ENCODE data around the gene CIRBP.

Gene CIRBP

DNA sequence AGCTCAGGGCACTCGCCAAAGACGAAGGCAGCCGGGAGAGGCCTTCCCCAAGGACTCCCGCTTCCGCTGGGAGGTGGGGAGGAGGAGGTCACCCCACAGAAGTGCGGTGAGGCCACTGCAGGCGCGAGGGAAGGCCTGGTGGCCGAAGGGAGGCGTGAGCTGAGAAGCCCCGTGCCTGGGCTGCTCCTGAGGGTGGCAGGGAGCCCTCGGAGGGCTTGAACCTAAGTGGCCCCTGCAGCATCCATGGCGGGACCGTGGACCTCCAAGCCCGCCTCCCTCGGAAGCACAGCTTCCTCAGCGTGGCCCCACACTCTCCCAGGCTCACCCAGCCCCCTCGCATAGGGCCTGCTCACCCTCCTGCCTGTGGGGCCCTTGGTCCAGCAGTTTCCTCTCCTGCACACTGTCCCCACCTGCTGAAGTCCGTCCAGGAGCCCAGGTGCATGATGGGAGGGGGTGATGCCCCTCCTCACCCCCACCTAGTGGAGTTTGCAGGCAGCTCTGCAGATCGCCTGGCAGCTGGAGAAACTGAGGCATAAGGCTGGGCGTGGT, 42.5 kb downstream of the CIRBP start:
- peaks cover 24% of the 10 kb centered on the region for H3K27me3 Mint-ChIP-seq (ENCODE audit: low read depth, poor library complexity)
- H3K9me3 Mint-ChIP-seq = no peaks in the 10 kb centered on the region
- H3K27ac Mint-ChIP-seq = no peak overlapping the region
- H3K4me3 Mint-ChIP-seq = no peak overlapping the region
- TF ChIP-seq CTCF (IDR thresholded peaks at IDR 0.05) = no peak
- no peak for DNase-seq
- H3K36me3 Mint-ChIP-seq (ENCODE audit: low read depth) = no peaks in the 10 kb centered on the region
- H3K4me1 Mint-ChIP-seq = peaks cover 5% of the 10 kb centered on the region

DNA sequence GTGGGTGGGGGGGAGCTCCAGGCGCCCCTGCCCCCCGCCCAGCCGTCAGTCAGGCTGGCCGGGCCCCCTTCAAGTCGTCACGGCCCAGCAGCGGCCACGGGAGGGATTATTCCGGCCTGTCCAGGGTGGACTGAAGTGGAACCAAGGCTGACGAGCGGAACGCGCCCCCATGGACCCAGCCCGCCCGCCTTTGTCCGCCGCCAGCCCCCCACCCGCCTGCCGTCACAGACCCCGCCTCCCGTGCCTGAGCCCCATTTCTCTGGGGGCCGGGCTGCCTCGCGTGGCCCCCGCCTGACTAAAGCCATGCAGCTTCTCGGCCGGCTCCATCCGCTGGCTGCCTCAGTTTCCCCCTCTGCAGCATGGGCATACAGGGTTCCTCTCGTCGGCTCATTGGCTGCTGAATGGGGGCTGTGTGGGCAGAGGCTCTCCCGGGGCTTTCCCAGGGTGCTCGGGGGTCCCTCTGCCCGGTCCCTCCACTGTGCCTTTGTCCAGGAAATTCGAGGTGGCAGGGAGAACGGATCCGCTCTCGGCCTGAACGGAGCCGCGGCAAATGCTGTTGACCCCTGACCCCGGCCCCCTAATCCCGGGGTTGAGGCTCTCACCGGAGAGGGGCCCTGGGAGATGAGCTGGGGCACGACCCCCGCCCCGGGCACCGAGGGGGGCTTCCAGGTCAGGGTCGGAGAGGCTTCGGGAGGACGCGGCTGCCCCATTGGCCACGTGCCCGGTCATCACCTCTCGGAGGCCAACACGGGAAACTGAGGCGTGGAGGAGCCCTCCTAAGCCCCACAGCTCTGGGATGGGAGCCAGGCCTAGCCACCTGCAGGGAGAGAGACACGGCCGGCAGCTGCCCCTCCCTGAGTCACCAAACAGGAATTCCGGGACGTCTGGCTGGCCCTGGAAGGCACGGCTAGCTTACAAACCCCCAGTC, 43.9 kb downstream of the CIRBP start:
- Mint-ChIP-seq H3K4me1 (peaks cover 12% of the 10 kb centered on the region), H3K4me3 (no peak overlapping the region), H3K36me3 (ENCODE audit: low read depth) (no peaks in the 10 kb centered on the region)

DNA sequence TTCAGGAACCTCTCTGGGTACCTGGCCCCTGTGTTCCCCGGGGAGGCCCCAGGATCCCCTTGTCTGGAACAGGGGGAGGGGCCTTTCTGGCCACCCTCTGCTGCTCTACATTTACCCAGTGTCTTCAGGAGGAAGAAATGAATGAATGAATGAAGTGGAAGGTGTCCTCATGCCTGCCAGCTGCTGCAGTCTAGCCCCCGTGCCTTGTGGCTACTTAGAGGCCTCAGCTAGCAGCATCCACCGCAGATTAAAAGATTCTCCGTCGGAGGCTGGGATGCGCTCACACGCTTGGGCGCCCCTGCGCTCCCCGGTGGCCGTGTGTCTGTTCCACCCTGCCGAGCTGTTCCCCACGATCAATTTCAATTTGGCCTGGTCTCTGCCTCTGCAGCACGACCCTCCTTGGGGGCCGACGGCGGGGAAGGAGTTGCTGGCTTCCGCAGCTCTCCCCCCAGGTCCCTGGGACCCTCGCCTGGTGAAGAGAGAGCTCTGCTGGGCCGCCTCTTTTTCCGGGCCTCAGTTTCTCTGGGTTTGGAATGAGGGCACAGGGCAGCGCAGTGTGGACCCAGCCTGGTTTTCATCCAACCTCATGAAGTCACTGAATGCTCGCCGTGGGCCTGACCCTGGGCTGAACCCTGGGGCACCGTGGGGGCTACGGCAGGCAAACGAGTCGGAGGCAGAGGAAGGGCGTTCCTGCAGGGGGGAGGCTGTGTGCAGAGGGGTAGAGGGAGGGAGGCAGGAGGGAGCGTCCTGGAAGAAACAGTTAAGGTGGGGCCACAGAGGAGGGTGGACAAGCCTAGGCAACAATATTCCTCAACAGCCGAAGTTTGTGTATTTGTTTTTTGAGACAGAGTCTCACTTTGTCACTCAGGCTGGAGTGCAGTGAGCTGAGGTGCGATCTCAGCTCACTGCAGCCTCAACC, 44.8 kb downstream of the CIRBP start:
- H3K4me1 Mint-ChIP-seq = peaks cover 17% of the 10 kb centered on the region
- no peak overlapping the region for H3K4me3 Mint-ChIP-seq
- H3K27ac Mint-ChIP-seq = no peak overlapping the region
- no peaks in the 10 kb centered on the region for H3K36me3 Mint-ChIP-seq (ENCODE audit: low read depth)
- no peaks in the 10 kb centered on the region for H3K9me3 Mint-ChIP-seq
- DNase-seq = no peak
- H3K27me3 Mint-ChIP-seq (ENCODE audit: low read depth, poor library complexity) = peaks cover 42% of the 10 kb centered on the region
- TF ChIP-seq CTCF (IDR thresholded peaks at IDR 0.05) = no peak

More for the DNA sequence above, 43.9 kb downstream of the CIRBP start:
- Mint-ChIP-seq H3K27ac (no peak overlapping the region), H3K9me3 (no peaks in the 10 kb centered on the region), H3K27me3 (ENCODE audit: low read depth, poor library complexity) (peaks cover 38% of the 10 kb centered on the region)
- no peak for TF ChIP-seq CTCF (IDR thresholded peaks at IDR 0.05)
- no peak for DNase-seq

GRCh38 chr19:1315470-1316166, 46.5 kb downstream of the CIRBP start:
- no peaks in the 10 kb centered on the region for H3K9me3 Mint-ChIP-seq
- peaks cover 21% of the 10 kb centered on the region for H3K4me1 Mint-ChIP-seq
- no peaks in the 10 kb centered on the region for H3K36me3 Mint-ChIP-seq (ENCODE audit: low read depth)
- peak; percentile 70 for DNase-seq
- no peak overlapping the region for H3K27ac Mint-ChIP-seq
- TF ChIP-seq CTCF (IDR thresholded peaks at IDR 0.05) = peak; percentile 42
- no peak overlapping the region for H3K4me3 Mint-ChIP-seq
- peaks cover 42% of the 10 kb centered on the region for H3K27me3 Mint-ChIP-seq (ENCODE audit: low read depth, poor library complexity)

DNA sequence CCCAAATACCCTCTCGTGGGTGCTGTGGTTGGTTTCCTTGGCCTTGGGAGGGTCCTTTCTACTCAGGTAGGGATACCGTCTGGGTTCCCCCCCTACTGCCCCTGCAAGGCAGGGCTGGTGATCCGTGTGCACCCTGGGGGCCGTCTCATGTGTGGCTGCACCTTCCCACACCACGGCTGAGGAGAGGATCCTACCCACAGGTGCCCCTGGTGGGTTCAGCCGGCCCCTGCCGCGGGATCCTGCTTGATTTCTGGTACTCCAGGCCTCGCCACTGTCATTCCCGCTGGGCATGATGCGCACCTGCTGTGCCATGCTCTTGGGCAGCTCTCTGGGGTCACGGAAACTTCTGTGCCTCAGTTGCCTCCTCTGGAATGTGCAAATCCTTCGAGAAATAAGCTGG, 47.3 kb downstream of the CIRBP start:
- Mint-ChIP-seq H3K9me3 (no peaks in the 10 kb centered on the region), H3K36me3 (ENCODE audit: low read depth) (no peaks in the 10 kb centered on the region), H3K27me3 (ENCODE audit: low read depth, poor library complexity) (peaks cover 45% of the 10 kb centered on the region), H3K27ac (no peak overlapping the region), H3K4me3 (no peak overlapping the region), H3K4me1 (peaks cover 25% of the 10 kb centered on the region)
- no peak for TF ChIP-seq CTCF (IDR thresholded peaks at IDR 0.05)
- DNase-seq = no peak
